Progenitor cell of endocrine pancreas (in vitro differentiated cells): ENCODE data around the gene GNG8. TPM values are rescaled to one million over a fixed set of nuclear protein-coding genes. Genes with fewer than 3 reads are reported as not detected.
A peak's percentile ranks its signal among the peaks of the same experiment; 100 is the strongest.

ENCODE experiments used
- DNase-seq: peaks from one replicate; pipeline ENCODE4 v3.0.0; 2021; ENCODE audit warnings: low spot score; ENCODE audit not compliant: unreplicated experiment
- H3K27ac Mint-ChIP-seq: 2 replicates; pipeline ENCODE4 v1.8.0; 2021; ENCODE audit warnings: mild to moderate bottlenecking, moderate library complexity, mixed read lengths
- H3K27me3 Mint-ChIP-seq: 2 replicates; pipeline ENCODE4 v1.8.0; 2021; ENCODE audit warnings: mixed read lengths
- H3K36me3 Mint-ChIP-seq: 2 replicates; pipeline ENCODE4 v1.8.0; 2022; ENCODE audit warnings: mixed read lengths; ENCODE audit not compliant: insufficient read depth
- H3K4me1 Mint-ChIP-seq: 2 replicates; pipeline ENCODE4 v1.8.0; 2021; ENCODE audit warnings: low read depth, mixed read lengths
- H3K4me3 Mint-ChIP-seq: 2 replicates; pipeline ENCODE4 v1.8.0; 2021; ENCODE audit warnings: low read depth, mild to moderate bottlenecking, moderate library complexity, mixed read lengths
- H3K9me3 Mint-ChIP-seq: 2 replicates; pipeline ENCODE4 v1.8.0; 2021; ENCODE audit warnings: low read depth, mixed read lengths
- CTCF ChIP-seq: fragments of 200-600 bp; sonication (generic); IDR thresholded peaks from one replicate; pipeline ENCODE4 v1.5.0; 2021; ENCODE audit warnings: antibody characterized with exemption, mild to moderate bottlenecking; ENCODE audit not compliant: unreplicated experiment
- total RNA-seq: library from RNA; stranded (reverse); gene quantifications from 2 replicates; pipeline ENCODE4 v1.2.1, GENCODE V29; 2021

Gene GNG8
- total RNA-seq, 1 donor from 2014 or later, result not detected

GRCh38 chr19:46660008-46660517, 24.1 kb upstream of the GNG8 start:
- H3K4me3 Mint-ChIP-seq, result peak overlapping the region; percentile 68
- no peaks in the 10 kb centered on the region for H3K36me3 Mint-ChIP-seq
- no peak overlapping the region for H3K27ac Mint-ChIP-seq

GRCh38 chr19:46659151-46660007, 23.4 kb upstream of the GNG8 start:
- peaks cover 9% of the 10 kb centered on the region for H3K4me1 Mint-ChIP-seq
- no peaks in the 10 kb centered on the region for H3K36me3 Mint-ChIP-seq
- peak overlapping the region; percentile 68 for H3K4me3 Mint-ChIP-seq
- no peaks in the 10 kb centered on the region for H3K9me3 Mint-ChIP-seq
- no peak for TF ChIP-seq CTCF
- H3K27ac Mint-ChIP-seq, result no peak overlapping the region
- no peak for DNase-seq
- peaks cover 30% of the 10 kb centered on the region for H3K27me3 Mint-ChIP-seq

More at GRCh38 chr19:46660008-46660517, 24.1 kb upstream of the GNG8 start:
- H3K4me1 Mint-ChIP-seq, result peaks cover 6% of the 10 kb centered on the region
- no peak for DNase-seq
- no peak for TF ChIP-seq CTCF
- no peaks in the 10 kb centered on the region for H3K9me3 Mint-ChIP-seq
- peaks cover 35% of the 10 kb centered on the region for H3K27me3 Mint-ChIP-seq

DNA sequence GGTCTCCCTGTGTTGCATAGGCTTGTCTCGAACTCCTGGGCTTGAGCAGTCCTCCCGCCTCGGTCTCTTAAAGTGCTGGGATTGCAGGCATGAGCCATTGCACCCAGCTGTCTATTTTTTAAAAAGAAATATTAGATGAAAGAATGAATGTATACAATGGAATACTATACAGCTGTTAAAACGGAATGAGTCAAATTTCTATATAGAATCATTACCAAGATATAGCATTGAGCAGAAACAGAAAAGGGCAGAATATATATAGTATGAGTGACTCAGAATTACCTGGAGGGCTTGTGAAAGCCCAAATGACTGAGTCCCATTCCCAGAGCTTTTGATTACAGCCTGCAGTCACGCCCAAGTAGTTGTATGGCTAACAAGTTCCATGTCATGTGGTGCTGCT, 20.5 kb upstream of the GNG8 start:
- Mint-ChIP-seq H3K4me3 (no peak overlapping the region), H3K27me3 (peaks cover 32% of the 10 kb centered on the region)

GRCh38 chr19:46654621-46655152, 18.7 kb upstream of the GNG8 start:
- Mint-ChIP-seq H3K9me3 (no peaks in the 10 kb centered on the region), H3K36me3 (peaks cover 4% of the 10 kb centered on the region), H3K27ac (no peak overlapping the region), H3K4me3 (no peak overlapping the region), H3K27me3 (peaks cover 44% of the 10 kb centered on the region), H3K4me1 (peaks cover 6% of the 10 kb centered on the region)
- DNase-seq, result no peak
- TF ChIP-seq CTCF, result no peak

More for the DNA sequence above, 20.5 kb upstream of the GNG8 start:
- no peaks in the 10 kb centered on the region for H3K36me3 Mint-ChIP-seq
- no peak overlapping the region for H3K27ac Mint-ChIP-seq
- H3K4me1 Mint-ChIP-seq, result peaks cover 9% of the 10 kb centered on the region
- DNase-seq, result no peak
- no peak for TF ChIP-seq CTCF
- no peaks in the 10 kb centered on the region for H3K9me3 Mint-ChIP-seq

GRCh38 chr19:46650445-46650844, 14.4 kb upstream of the GNG8 start:
- H3K4me1 Mint-ChIP-seq, result peaks cover 5% of the 10 kb centered on the region
- H3K27ac Mint-ChIP-seq, result peak overlapping the region; percentile 15
- no peak for DNase-seq
- H3K4me3 Mint-ChIP-seq, result no peak overlapping the region
- H3K9me3 Mint-ChIP-seq, result peaks cover 6% of the 10 kb centered on the region
- TF ChIP-seq CTCF, result no peak
- peaks cover 56% of the 10 kb centered on the region for H3K27me3 Mint-ChIP-seq
- peaks cover 10% of the 10 kb centered on the region for H3K36me3 Mint-ChIP-seq
